A673 (cell line): Measurements from ENCODE around the gene ZBTB22. TPM values are rescaled to one million over a fixed set of nuclear protein-coding genes. Genes with fewer than 3 reads are reported as not detected.
"Not testable (repeated sequence)": the region's sequence is repeated elsewhere in the genome, so short reads cannot be mapped to it uniquely, and the experiment has no call there.

Experiments used
- BruUV-seq: library from RNA; stranded (reverse); fragments of 400-500 nt; replicated peaks from 2 replicates; lab custom pipeline; 2021; lab: Mats Ljungman, UMichigan
- CTCF ChIA-PET: fragments of 300-600 bp; sonication (Branson Sonifier 250); formaldehyde crosslinking; loops from one replicate; lab custom pipeline; 2022; ENCODE audit warnings: antibody characterized with exemption; lab: Charles Lee
- POLR2A ChIA-PET: fragments of 300-600 bp; sonication (Branson Sonifier 250); formaldehyde crosslinking; loops from one replicate; lab custom pipeline; 2022; ENCODE audit warnings: antibody characterized with exemption; ENCODE audit not compliant: low non-redundant PET; lab: Charles Lee
- DNase-seq: peaks from one replicate; pipeline ENCODE4 v3.0.0-alpha.2; 2015; ENCODE audit warnings: low spot score
- H3K27ac ChIP-seq: fragments of 200-600 bp; sonication (generic); 2 replicates; pipeline ENCODE4 v1.5.1; 2016; ENCODE audit warnings: mixed run types, low read depth, mild to moderate bottlenecking, mixed read lengths, antibody characterized with exemption, low read length; ENCODE audit not compliant: poor library complexity, severe bottlenecking
- H3K27me3 ChIP-seq: fragments of 200-600 bp; sonication (generic); replicated peaks from 2 replicates; pipeline ENCODE4 v1.6.1; 2017; ENCODE audit warnings: mixed run types, low read depth, mild to moderate bottlenecking, mixed read lengths, antibody characterized with exemption, low read length; ENCODE audit not compliant: insufficient read depth, poor library complexity
- H3K36me3 ChIP-seq: fragments of 200-600 bp; sonication (generic); 2 replicates; pipeline ENCODE4 v1.6.1; 2016; ENCODE audit warnings: mixed run types, mild to moderate bottlenecking, mixed read lengths, antibody characterized with exemption, low read length; ENCODE audit not compliant: insufficient read depth, poor library complexity, severe bottlenecking
- H3K4me1 ChIP-seq: fragments of 200-600 bp; sonication (generic); 2 replicates; pipeline ENCODE4 v1.6.1; 2017; ENCODE audit warnings: mixed run types, mild to moderate bottlenecking, mixed read lengths, antibody characterized with exemption, low read length; ENCODE audit not compliant: insufficient read depth, poor library complexity, severe bottlenecking
- H3K4me3 ChIP-seq: fragments of 200-600 bp; sonication (generic); 2 replicates; pipeline ENCODE4 v1.5.1; 2016; ENCODE audit warnings: low read depth, mixed run types, mild to moderate bottlenecking, mixed read lengths, low read length; ENCODE audit not compliant: poor library complexity, severe bottlenecking
- H3K9me3 ChIP-seq: fragments of 200-600 bp; sonication (generic); 2 replicates; pipeline ENCODE4 v1.6.1; 2016; ENCODE audit warnings: mixed run types, low read depth, mild to moderate bottlenecking, mixed read lengths, antibody characterized with exemption, low read length; ENCODE audit not compliant: poor library complexity, severe bottlenecking
- EZH2 ChIP-seq: fragments of 200-600 bp; sonication (generic); IDR thresholded peaks from 2 replicates; pipeline ENCODE4 v1.6.1; 2017; ENCODE audit warnings: borderline replicate concordance, low read depth, mild to moderate bottlenecking, mixed read lengths, antibody characterized with exemption, low read length; ENCODE audit not compliant: poor library complexity, severe bottlenecking
- intact Hi-C: fragments of 100-400 bp; cut with micrococcal nuclease; formaldehyde crosslinking; loops from one replicate; pipeline ENCODE4 v1.10.0; 2022; ENCODE audit not compliant: unreplicated experiment
- total RNA-seq: library from RNA; stranded (reverse); gene quantifications from 2 replicates; pipeline ENCODE4 v1.2.3, GENCODE V29; 2021
- TF ChIP-seq, protein P1 (sequence below): fragments of 300-800, 200-600 bp; sonication (generic); conservative IDR thresholded peaks from 2 replicates; pipeline ENCODE4 v1.5.1; 2017; ENCODE audit warnings: low read depth, mild to moderate bottlenecking, antibody characterized with exemption, low read length, moderate library complexity, mixed read lengths

The ZBTB22 gene
- total RNA-seq, 1 experiment from 2014 or later, result 11.3 TPM

DNA sequence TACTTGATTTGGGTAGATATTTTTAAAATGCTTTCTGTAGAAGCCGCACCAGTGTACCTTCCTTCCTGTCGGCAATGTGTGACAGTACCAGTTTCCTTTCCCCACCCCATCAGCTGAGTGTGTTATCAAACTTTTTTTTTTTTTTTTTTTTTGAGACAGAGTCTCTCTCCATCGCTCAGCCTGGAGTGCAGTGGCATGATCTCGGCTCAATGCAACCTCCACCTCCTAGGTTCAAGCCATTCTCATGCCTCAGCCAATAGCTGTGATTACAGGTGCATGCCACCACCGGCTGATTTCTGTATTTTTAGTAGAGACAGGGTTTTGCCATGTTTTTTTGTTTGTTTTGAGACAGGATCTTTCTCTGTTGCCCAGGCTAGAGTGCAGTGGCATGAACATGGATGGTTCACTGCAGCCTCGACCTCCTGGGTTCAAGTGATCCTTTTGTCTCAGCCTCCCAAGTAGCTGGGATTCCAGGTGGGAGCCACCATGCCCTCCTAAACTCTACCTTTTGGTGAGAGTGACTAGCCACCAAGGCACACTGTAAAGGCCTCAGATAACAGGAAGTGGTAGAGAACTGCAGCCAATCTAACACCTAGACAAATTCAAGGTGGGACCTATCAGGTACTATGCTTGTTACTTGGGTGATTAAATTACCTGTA lies 26.5 kb upstream of the ZBTB22 start:
- H3K36me3 ChIP-seq, result no peaks in the 10 kb centered on the region
- no TSS peak for BruUV-seq
- H3K27me3 ChIP-seq, result no peaks in the 10 kb centered on the region
- CTCF ChIA-PET, result interaction anchor here (0.7 to 0.8 kb wide), 2 partner anchors 38 to 462 kb away, joined by 3 to 8 read pairs; no protein-coding TSS in a partner anchor
- no peak overlapping the region for H3K4me3 ChIP-seq
- no peak for TF ChIP-seq EZH2
- TF ChIP-seq, protein P1, sequence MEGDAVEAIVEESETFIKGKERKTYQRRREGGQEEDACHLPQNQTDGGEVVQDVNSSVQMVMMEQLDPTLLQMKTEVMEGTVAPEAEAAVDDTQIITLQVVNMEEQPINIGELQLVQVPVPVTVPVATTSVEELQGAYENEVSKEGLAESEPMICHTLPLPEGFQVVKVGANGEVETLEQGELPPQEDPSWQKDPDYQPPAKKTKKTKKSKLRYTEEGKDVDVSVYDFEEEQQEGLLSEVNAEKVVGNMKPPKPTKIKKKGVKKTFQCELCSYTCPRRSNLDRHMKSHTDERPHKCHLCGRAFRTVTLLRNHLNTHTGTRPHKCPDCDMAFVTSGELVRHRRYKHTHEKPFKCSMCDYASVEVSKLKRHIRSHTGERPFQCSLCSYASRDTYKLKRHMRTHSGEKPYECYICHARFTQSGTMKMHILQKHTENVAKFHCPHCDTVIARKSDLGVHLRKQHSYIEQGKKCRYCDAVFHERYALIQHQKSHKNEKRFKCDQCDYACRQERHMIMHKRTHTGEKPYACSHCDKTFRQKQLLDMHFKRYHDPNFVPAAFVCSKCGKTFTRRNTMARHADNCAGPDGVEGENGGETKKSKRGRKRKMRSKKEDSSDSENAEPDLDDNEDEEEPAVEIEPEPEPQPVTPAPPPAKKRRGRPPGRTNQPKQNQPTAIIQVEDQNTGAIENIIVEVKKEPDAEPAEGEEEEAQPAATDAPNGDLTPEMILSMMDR, result no peak
- DNase-seq, result no peak
- POLR2A ChIA-PET, result interaction anchor here (0.5 kb wide), 1 partner anchor 26 kb away, joined by 5 read pairs; no protein-coding TSS in a partner anchor
- H3K9me3 ChIP-seq, result no peaks in the 10 kb centered on the region
- H3K4me1 ChIP-seq, result no peaks in the 10 kb centered on the region
- intact Hi-C loops, result no loop called here
- H3K27ac ChIP-seq, result no peak overlapping the region

DNA sequence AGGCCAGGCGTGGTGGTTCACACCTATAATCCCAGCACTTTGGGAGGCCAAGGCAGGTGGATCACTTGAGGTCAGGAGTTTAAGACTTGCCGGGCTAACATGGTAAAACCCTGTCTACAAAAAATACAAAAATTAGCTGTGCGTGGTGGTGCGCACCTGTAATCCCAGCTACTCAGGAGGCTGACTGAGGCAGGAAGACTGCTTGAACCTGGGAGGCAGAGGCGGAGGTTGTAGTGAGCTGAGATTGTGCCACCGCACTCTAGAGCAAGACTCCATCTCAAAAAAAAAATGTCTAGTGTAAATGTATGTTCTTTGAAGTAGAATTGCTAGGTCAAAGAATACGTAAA lies 26.0 kb upstream of the ZBTB22 start:
- H3K9me3 ChIP-seq, H3K27ac ChIP-seq, H3K4me1 ChIP-seq, H3K36me3 ChIP-seq, H3K4me3 ChIP-seq, intact Hi-C loops, H3K27me3 ChIP-seq, BruUV-seq, DNase-seq, POLR2A ChIA-PET: not testable (repeated sequence)
- CTCF ChIA-PET, result interaction anchor here (0.7 kb wide), 1 partner anchor 463 kb away, joined by 8 read pairs; no protein-coding TSS in a partner anchor

DNA sequence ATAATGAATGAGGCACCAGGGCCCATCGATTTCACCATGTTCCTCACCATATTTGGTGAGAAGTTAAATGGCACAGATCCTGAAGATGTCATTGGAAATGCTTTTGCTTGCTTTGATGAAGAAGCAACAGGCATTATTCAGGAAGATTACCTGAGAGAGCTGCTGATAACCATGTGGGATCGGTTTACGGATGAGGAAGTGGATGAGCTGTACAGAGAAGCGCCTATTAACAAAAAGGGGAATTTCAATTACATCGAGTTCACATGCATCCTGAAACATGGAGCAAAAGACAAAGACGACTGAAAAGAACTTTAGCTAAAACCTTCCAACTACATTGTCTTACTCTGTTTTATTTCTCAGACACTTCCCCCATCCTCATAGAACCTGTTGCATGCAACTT lies 21.6 kb upstream of the ZBTB22 start:
- intact Hi-C loops, result no loop called here
- Histone ChIP-seq H3K27ac (no peak overlapping the region), H3K4me1 (no peaks in the 10 kb centered on the region), H3K27me3 (no peaks in the 10 kb centered on the region), H3K9me3 (no peaks in the 10 kb centered on the region), H3K36me3 (no peaks in the 10 kb centered on the region), H3K4me3 (no peak overlapping the region)
- CTCF ChIA-PET, result no interaction called here
- POLR2A ChIA-PET, result no interaction called here
- DNase-seq, result no peak
- BruUV-seq, result no TSS peak
- TF ChIP-seq, protein P1, result no peak
- TF ChIP-seq EZH2, result no peak

DNA sequence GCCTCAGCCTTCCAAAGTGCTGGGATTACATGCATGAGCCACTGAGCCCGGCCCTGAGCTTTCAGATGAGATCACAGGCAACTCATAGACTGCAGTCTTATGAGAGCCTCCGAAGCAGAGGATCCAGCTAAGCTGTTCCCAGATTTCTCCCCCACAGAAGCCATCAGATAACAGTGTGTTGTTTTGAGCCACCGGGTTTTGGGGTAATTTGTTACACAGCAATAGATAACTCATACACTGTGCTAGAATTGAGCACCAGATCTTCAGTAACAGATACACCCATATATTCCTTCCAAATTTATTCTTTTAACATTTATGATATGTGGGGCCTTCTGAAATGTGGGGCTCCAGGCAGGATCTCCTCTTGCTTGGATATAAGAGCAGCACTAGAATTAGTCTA lies 19.0 kb upstream of the ZBTB22 start:
- H3K9me3 ChIP-seq, result no peaks in the 10 kb centered on the region
- no TSS peak for BruUV-seq
- no peak overlapping the region for H3K4me3 ChIP-seq
- ChIA-PET POLR2A (no interaction called here), CTCF (no interaction called here)
- TF ChIP-seq EZH2, result no peak
- TF ChIP-seq, protein P1, result no peak
- DNase-seq, result no peak
- no peaks in the 10 kb centered on the region for H3K36me3 ChIP-seq
- intact Hi-C loops, result no loop called here
- no peaks in the 10 kb centered on the region for H3K4me1 ChIP-seq
- H3K27ac ChIP-seq, result no peak overlapping the region
- no peaks in the 10 kb centered on the region for H3K27me3 ChIP-seq
